Endodermal cell (in vitro differentiated cells): ENCODE measurements around the gene CEP128. TPM values are rescaled to one million over a fixed set of nuclear protein-coding genes. Genes with fewer than 3 reads are reported as not detected.

Experiments
- DNase-seq: peaks from one replicate; pipeline ENCODE4 v3.0.0-alpha.2; 2017
- H3K27ac ChIP-seq: 2 replicates; pipeline ENCODE4 v1.5.1; 2013; ENCODE audit warnings: mild to moderate bottlenecking, low read depth, low read length, moderate library complexity
- H3K27me3 ChIP-seq: 2 replicates; pipeline ENCODE4 v1.6.1; 2013; ENCODE audit warnings: mild to moderate bottlenecking, low read length, moderate library complexity; ENCODE audit not compliant: insufficient read depth, control insufficient read depth, poor library complexity, severe bottlenecking
- H3K36me3 ChIP-seq: 2 replicates; pipeline ENCODE4 v1.7.0; 2013; ENCODE audit warnings: mild to moderate bottlenecking, low read length, moderate library complexity; ENCODE audit not compliant: control insufficient read depth, insufficient read depth
- H3K4me1 ChIP-seq: one replicate; pipeline ENCODE4 v1.7.0; 2013; ENCODE audit warnings: low read length; ENCODE audit not compliant: control insufficient read depth, insufficient read depth
- H3K4me3 ChIP-seq: 2 replicates; pipeline ENCODE4 v1.5.1; 2013; ENCODE audit warnings: mild to moderate bottlenecking, low read length, moderate library complexity
- H3K9ac ChIP-seq: 2 replicates; pipeline ENCODE4 v1.6.1; 2013; ENCODE audit warnings: mild to moderate bottlenecking, low read length, moderate library complexity; ENCODE audit not compliant: poor library complexity, severe bottlenecking; ENCODE audit errors: extremely low read depth
- H3K9me3 ChIP-seq: 2 replicates; pipeline ENCODE4 v1.6.1; 2013; ENCODE audit warnings: mild to moderate bottlenecking, low read length, moderate library complexity; ENCODE audit not compliant: control insufficient read depth
- H3K27ac Mint-ChIP-seq: 2 replicates; pipeline ENCODE4 v1.8.0; 2020; ENCODE audit warnings: mixed read lengths
- H3K27me3 Mint-ChIP-seq: 2 replicates; pipeline ENCODE4 v1.8.0; 2021; ENCODE audit warnings: mild to moderate bottlenecking, mixed read lengths; ENCODE audit not compliant: insufficient read depth
- H3K36me3 Mint-ChIP-seq: 2 replicates; pipeline ENCODE4 v1.8.0; 2020; ENCODE audit warnings: low read depth, mixed read lengths
- H3K4me1 Mint-ChIP-seq: 2 replicates; pipeline ENCODE4 v1.8.0; 2020; ENCODE audit warnings: mixed read lengths
- H3K4me3 Mint-ChIP-seq: 2 replicates; pipeline ENCODE4 v1.8.0; 2020; ENCODE audit warnings: mild to moderate bottlenecking, moderate library complexity, mixed read lengths
- H3K9me3 Mint-ChIP-seq: 2 replicates; pipeline ENCODE4 v1.8.0; 2020; ENCODE audit warnings: mild to moderate bottlenecking, mixed read lengths
- WGBS, 2 experiments: methylation state at CpG; one replicate each; pipeline versions ENCODE4 v1.1.5 to v1.1.7; 2013; ENCODE audit warnings: missing lambda C conversion rate in 2 of 2, mixed read lengths in 1 of 2; ENCODE audit not compliant: insufficient coverage in 1 of 2, insufficient read length in 1 of 2; 5-methylcytosine and 5-hydroxymethylcytosine counted together
- total RNA-seq, 2 donors: library from RNA; stranded (reverse); fragmentation: NEBNext Ultra II Directional in 1 of 2; extraction: Animal tissue kit (Norgen Biotek cat#: 25700) in 1 of 2; gene quantifications; 2 replicates in 1 of 2; 3 replicates in 1 of 2; pipeline ENCODE4 v1.2.1, GENCODE V29; 2021
- TF ChIP-seq, protein P1 (sequence below): fragments of 200-600 bp; sonication (generic); conservative IDR thresholded peaks from 2 replicates; pipeline ENCODE4 v1.5.0; 2021; ENCODE audit warnings: antibody characterized with exemption, mild to moderate bottlenecking

Gene CEP128
- total RNA-seq, 2 donors from 2014 or later = 21.6 to 29.0 TPM

DNA sequence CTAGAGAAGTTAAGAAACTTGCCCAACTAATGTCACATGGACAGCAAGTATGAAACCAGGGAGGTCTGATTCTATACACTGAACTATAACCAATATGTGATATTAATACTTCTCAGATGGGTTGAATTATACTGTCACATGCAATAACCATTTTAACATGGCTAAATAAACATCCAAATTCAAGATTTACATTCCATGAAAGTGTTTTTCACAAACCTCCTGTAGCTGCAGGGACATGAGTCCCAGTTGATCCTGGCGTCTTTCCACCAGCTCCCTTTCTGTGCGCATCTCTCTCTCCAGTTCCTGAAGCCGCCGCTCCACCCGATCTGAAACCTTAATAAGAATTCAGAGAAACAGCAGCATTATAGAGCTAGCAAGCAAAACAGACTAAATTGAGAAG lies 79.0 kb downstream of the CEP128 start:
- Histone ChIP-seq H3K27ac (no peak overlapping the region), H3K9me3 (peaks cover 5% of the 10 kb centered on the region), H3K4me3 (no peak overlapping the region), H3K36me3 (no peaks in the 10 kb centered on the region), H3K27me3 (no peaks in the 10 kb centered on the region), H3K4me1 (no peaks in the 10 kb centered on the region), H3K9ac (no peak overlapping the region)
- no peaks in the 10 kb centered on the region for H3K36me3 Mint-ChIP-seq
- TF ChIP-seq, protein P1, sequence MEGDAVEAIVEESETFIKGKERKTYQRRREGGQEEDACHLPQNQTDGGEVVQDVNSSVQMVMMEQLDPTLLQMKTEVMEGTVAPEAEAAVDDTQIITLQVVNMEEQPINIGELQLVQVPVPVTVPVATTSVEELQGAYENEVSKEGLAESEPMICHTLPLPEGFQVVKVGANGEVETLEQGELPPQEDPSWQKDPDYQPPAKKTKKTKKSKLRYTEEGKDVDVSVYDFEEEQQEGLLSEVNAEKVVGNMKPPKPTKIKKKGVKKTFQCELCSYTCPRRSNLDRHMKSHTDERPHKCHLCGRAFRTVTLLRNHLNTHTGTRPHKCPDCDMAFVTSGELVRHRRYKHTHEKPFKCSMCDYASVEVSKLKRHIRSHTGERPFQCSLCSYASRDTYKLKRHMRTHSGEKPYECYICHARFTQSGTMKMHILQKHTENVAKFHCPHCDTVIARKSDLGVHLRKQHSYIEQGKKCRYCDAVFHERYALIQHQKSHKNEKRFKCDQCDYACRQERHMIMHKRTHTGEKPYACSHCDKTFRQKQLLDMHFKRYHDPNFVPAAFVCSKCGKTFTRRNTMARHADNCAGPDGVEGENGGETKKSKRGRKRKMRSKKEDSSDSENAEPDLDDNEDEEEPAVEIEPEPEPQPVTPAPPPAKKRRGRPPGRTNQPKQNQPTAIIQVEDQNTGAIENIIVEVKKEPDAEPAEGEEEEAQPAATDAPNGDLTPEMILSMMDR = no peak
- H3K27me3 Mint-ChIP-seq = no peaks in the 10 kb centered on the region
- H3K27ac Mint-ChIP-seq = no peak overlapping the region
- H3K4me3 Mint-ChIP-seq = no peak overlapping the region
- no peak for DNase-seq
- peaks cover 6% of the 10 kb centered on the region for H3K9me3 Mint-ChIP-seq
- WGBS, 2 experiments = 94 to 97% methylated on average over 3 to 5 of the region's 5 CpGs
- no peaks in the 10 kb centered on the region for H3K4me1 Mint-ChIP-seq

DNA sequence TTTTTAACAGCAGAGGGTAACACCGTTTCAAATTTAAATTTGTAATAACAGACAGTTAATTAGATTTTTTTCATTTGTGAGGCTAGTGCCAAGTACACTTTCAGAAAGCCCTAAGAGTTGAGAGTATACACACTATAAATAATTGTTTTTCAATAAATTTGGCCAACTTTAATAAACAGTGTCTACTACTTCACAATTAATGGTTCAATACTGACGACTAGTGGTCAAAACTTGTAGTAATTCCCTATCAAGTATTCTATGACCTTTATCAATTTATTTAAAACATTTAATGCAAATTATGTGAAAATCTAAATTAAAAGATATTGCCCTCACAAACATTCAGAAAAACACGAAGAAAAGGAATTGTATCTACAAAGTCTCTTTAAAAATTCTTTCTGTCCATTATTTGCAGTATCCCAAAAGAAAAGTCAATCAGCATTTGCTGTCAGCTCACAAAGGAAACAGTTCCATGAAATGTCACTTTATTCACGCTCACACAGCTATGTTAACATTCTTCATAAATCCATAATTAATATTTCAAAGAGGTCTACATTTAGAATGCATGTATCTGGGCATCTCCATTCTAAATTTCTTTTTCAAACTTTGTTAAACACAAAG lies 91.2 kb downstream of the CEP128 start:
- Mint-ChIP-seq H3K9me3 (no peaks in the 10 kb centered on the region), H3K4me3 (no peak overlapping the region), H3K36me3 (no peaks in the 10 kb centered on the region), H3K27ac (no peak overlapping the region), H3K27me3 (no peaks in the 10 kb centered on the region), H3K4me1 (no peaks in the 10 kb centered on the region)
- TF ChIP-seq, protein P1 = peak; percentile 85
- Histone ChIP-seq H3K4me1 (no peaks in the 10 kb centered on the region), H3K9me3 (no peaks in the 10 kb centered on the region), H3K36me3 (no peaks in the 10 kb centered on the region), H3K9ac (no peak overlapping the region), H3K27ac (no peak overlapping the region), H3K27me3 (no peaks in the 10 kb centered on the region), H3K4me3 (no peak overlapping the region)
- no peak for DNase-seq
- 33 to 44% methylated on average over 2 to 3 of the region's 4 CpGs for WGBS, 2 experiments

DNA sequence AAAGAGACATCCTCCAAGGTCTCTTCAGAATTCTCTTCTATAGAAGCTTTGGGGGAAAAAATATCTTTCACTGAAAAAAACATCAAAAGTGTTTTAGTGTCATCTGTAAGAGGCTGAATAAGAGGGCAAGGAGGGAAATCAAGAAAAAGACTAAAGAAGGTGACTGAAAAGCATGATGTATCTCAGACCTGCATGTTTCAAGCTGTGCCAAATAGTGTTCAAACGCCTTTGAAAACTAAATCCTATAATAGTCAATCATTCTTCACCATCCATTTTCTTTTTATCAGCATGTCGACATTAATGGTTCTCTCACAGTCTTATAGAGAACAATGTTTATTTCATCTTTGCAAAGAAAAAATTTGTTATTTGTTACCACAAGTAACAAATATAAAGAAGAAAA lies 94.5 kb downstream of the CEP128 start:
- Mint-ChIP-seq H3K27me3 (no peaks in the 10 kb centered on the region), H3K9me3 (no peaks in the 10 kb centered on the region), H3K27ac (no peak overlapping the region), H3K4me3 (no peak overlapping the region), H3K4me1 (peaks cover 12% of the 10 kb centered on the region), H3K36me3 (no peaks in the 10 kb centered on the region)
- H3K27ac ChIP-seq = no peak overlapping the region
- H3K4me3 ChIP-seq = no peak overlapping the region
- DNase-seq = no peak
- WGBS, 2 experiments = 66 to 100% methylated on average over 1 to 2 of the region's 2 CpGs
- H3K9me3 ChIP-seq = no peaks in the 10 kb centered on the region
- H3K36me3 ChIP-seq = no peaks in the 10 kb centered on the region
- TF ChIP-seq, protein P1 = no peak
- H3K9ac ChIP-seq = no peak overlapping the region
- no peaks in the 10 kb centered on the region for H3K27me3 ChIP-seq
- H3K4me1 ChIP-seq = no peaks in the 10 kb centered on the region
